Activated naive CD4-positive, alpha-beta T cell treated with anti-CD3 and anti-CD28 coated beads, Interleukin-2, amount 50 U/mL, for 72 hours (primary cell): ENCODE results near the gene MYO9A. TPM values are rescaled to one million over a fixed set of nuclear protein-coding genes. Genes with fewer than 3 reads are reported as not detected.

ENCODE experiments used
- ATAC-seq, 2 donors: fragments of 150-1000 bp; cut with Tn5 transposase; 2 replicates each; pipeline ENCODE4 v1.10.0; 2021; ENCODE audit warnings: mild to moderate bottlenecking in 2 of 2, moderate library complexity in 2 of 2
- DNase-seq, 2 donors: peaks; one replicate each; pipeline ENCODE4 v3.0.0; 2021 to 2022; ENCODE audit warnings: low spot score in 2 of 2
- H3K27ac Mint-ChIP-seq, 2 donors: one replicate each; pipeline ENCODE4 v1.8.0; 2022; ENCODE audit warnings: mild to moderate bottlenecking in 2 of 2, mixed read lengths in 2 of 2
- H3K36me3 Mint-ChIP-seq, 2 donors: one replicate each; pipeline ENCODE4 v1.8.0; 2022; ENCODE audit warnings: mixed read lengths in 2 of 2
- H3K9me3 Mint-ChIP-seq, 2 donors: one replicate each; pipeline ENCODE4 v1.8.0; 2022; ENCODE audit warnings: mixed read lengths in 2 of 2
- total RNA-seq, 2 donors: library from RNA; stranded (reverse); gene quantifications; one replicate each; pipeline ENCODE4 v1.2.3, GENCODE V29; 2022

Gene MYO9A
- total RNA-seq, 2 donors from 2014 or later: 13.1 to 20.9 TPM

- H3K9me3 Mint-ChIP-seq: no peaks in the 10 kb centered on the region
- DNase-seq: no peak
- no peaks in the 10 kb centered on the region for H3K36me3 Mint-ChIP-seq
These were observed 146.0 kb downstream of the MYO9A start for GRCh38 chr15:71971905-71972304.

DNA sequence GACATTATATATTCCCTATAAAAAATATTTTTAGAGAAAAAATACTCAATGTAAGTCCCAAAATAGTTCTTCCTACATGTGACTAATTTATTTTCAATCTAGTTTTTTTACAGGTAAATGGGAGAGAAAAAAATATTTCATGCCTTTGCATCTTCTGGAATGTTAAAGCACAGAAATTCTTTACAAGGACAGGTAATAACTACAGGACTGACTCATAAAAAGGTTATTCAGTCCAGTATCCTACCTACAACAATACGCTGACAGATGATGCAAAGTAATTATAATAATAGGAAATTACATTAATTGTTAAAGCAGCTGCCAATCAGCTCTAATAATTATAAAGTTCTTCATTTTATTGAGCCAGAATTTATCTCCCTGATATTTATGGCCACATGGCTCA lies 147.5 kb downstream of the MYO9A start:
- ATAC-seq (no peak), DNase-seq (no peak)
- no peaks in the 10 kb centered on the region for H3K36me3 Mint-ChIP-seq
- H3K27ac Mint-ChIP-seq: no peak overlapping the region
- no peaks in the 10 kb centered on the region for H3K9me3 Mint-ChIP-seq

More at GRCh38 chr15:71971905-71972304, 146.0 kb downstream of the MYO9A start:
- H3K27ac Mint-ChIP-seq: peak overlapping the region in 1 of 2 donors; percentile 3
- no peak for ATAC-seq

DNA sequence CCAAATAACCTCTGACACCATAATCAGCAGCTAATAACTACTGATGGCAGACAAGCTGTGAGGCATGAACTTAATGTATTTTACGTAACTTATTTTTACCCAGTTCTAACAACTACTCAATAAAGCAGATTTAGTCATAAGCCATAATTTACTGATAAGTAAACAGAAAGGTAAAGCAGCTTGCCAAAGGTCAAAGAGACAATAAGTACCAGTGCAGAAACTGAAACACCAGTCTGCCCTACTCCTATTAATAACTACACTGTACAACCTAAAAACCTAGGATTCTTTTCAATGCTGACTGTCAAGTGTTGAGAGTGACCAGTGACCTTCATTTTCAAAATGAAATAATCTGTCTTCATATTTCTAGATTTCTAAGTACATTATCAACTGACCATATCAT lies 155.4 kb downstream of the MYO9A start:
- ATAC-seq (no peak), DNase-seq (no peak)
- Mint-ChIP-seq H3K27ac (no peak overlapping the region), H3K9me3 (no peaks in the 10 kb centered on the region), H3K36me3 (no peaks in the 10 kb centered on the region)

DNA sequence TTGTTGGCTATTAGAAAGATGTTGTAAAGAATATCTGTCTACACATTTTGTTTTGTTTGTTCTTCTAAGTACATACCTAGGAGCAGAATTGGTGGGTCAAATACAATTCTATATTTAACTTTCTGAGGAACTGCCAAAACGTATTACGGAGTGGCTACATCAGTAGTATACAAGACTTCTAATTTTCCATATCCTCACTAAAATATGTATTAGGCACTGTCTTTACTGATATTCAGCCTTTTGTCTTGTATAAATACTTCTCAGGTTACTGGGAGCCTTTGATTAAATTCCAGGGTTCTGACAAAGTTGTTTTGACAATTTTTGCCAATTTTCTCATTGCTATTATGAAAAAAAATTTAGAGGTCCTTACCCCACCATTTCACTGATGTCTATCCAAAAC lies 160.9 kb downstream of the MYO9A start:
- Mint-ChIP-seq H3K36me3 (no peaks in the 10 kb centered on the region), H3K9me3 (no peaks in the 10 kb centered on the region), H3K27ac (no peak overlapping the region)
- DNase-seq (no peak), ATAC-seq (no peak)

GRCh38 chr15:71951134-71951533 lies 166.8 kb downstream of the MYO9A start:
- no peak for ATAC-seq

DNA sequence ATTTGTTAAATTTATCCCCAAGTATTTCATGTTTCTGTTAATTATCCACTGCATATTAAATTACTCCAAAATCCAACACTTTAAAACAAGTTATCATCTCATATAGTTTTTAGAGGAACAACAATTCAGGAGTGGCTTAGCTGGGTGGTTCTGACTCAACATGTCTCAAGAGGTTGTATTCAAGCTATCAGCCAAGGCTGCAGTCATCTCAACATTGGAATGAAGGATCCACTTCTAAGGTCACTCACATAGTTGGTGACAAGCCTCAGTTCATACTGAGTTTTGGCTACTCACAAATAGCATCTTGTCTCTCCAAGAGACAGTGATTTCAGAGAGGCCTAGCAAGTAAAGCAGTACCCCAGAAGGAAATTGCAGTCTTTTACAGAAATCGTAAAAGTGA lies 172.9 kb downstream of the MYO9A start:
- no peak for ATAC-seq
- Mint-ChIP-seq H3K9me3 (no peaks in the 10 kb centered on the region), H3K27ac (no peak overlapping the region), H3K36me3 (no peaks in the 10 kb centered on the region)
- no peak for DNase-seq

More at GRCh38 chr15:71951134-71951533, 166.8 kb downstream of the MYO9A start:
- H3K27ac Mint-ChIP-seq: no peak overlapping the region
- DNase-seq: no peak
- H3K36me3 Mint-ChIP-seq: no peaks in the 10 kb centered on the region
- H3K9me3 Mint-ChIP-seq: no peaks in the 10 kb centered on the region

DNA sequence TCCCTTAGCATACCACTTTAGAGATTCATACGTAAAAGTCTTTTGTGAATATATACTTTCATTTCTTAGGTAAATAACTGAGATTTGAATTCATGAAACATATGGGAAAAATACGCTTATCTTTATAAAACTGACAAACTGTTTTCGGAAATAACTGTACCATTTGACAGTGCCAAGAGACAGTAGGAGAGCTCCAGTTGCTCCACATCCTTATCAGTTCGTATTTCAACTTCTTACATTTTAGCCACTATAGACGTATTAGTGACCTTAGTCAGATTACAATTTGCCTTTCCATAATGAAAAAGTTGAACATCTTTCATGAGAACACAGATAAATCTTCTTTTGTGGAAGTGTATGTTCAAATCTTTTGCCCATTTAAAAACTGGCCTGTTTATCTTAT lies 174.1 kb downstream of the MYO9A start:
- no peaks in the 10 kb centered on the region for H3K9me3 Mint-ChIP-seq
- H3K36me3 Mint-ChIP-seq: no peaks in the 10 kb centered on the region
- DNase-seq: no peak
- no peak for ATAC-seq
- no peak overlapping the region for H3K27ac Mint-ChIP-seq

DNA sequence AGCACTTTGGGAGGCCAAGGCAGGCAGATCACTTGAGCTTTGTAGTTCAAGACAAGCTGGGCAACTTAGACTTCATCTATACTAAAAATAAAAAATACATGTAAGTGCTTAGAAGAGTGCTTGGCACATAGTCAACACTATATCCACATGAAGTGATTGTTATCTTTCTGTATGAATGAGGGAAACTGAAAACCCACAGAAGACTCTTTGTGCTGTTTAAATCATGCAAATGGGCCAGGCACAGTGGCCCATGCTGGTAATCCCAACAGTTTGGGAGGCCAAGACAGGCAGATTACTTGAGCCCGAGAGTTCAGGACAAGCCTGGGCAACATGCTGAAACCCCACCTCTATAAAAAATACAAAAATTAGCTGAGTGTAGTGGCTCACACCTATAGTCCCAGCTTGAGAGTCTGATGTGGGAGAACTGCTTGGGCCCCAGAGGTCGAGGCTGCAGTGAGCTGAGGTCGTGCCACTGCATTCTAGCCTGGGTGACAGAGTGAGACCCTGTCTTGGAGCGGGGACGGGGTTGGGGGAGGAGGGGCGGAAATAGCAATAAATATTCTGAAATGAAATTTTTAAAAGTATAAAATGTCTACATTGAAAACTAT lies 177.9 kb downstream of the MYO9A start:
- H3K9me3 Mint-ChIP-seq: peaks cover 0 to 4% of the 10 kb centered on the region in 2 donors
- ATAC-seq (no peak), DNase-seq (no peak)
- H3K27ac Mint-ChIP-seq: no peak overlapping the region
- peaks cover 3 to 15% of the 10 kb centered on the region in 2 donors for H3K36me3 Mint-ChIP-seq

DNA sequence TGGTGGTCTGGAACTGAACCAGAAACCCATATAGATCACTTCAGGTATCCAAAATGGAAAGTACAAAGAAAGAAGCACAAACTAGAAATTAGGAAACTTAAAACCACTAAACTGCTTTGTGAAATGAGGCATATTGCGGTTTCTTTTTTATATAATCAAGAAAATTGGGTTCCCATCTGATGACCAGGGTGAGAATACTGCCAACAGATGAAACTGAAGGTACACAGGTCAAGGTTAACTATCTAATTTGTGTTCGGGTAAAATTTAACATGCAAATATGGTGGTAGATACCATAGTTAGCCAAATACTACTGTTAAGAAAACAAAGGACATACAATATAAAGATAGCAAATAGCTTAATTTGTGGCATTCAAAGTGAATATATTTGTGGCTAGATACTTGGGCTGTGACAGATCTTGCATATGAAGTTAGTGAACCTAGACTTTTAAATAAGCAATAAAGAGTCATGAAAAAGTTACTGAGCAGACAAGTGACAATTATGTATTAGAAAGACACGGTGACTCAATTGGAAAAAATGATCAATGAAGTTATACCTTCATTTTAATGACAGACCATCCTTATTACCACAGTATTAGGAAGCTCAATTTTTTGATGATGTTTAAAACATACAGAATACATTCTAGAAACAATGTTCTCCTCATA lies 180.2 kb downstream of the MYO9A start:
- H3K27ac Mint-ChIP-seq: no peak overlapping the region
- peaks cover 0 to 4% of the 10 kb centered on the region in 2 donors for H3K9me3 Mint-ChIP-seq
- DNase-seq (no peak), ATAC-seq (no peak)
- H3K36me3 Mint-ChIP-seq: peaks cover 15 to 16% of the 10 kb centered on the region in 2 donors

- H3K9me3 Mint-ChIP-seq: peaks cover 4 to 12% of the 10 kb centered on the region in 2 donors
- H3K36me3 Mint-ChIP-seq: peaks cover 40 to 43% of the 10 kb centered on the region in 2 donors
- ATAC-seq: no peak
- no peak overlapping the region for H3K27ac Mint-ChIP-seq
- no peak for DNase-seq
These were observed 183.5 kb downstream of the MYO9A start for GRCh38 chr15:71934446-71934845.

DNA sequence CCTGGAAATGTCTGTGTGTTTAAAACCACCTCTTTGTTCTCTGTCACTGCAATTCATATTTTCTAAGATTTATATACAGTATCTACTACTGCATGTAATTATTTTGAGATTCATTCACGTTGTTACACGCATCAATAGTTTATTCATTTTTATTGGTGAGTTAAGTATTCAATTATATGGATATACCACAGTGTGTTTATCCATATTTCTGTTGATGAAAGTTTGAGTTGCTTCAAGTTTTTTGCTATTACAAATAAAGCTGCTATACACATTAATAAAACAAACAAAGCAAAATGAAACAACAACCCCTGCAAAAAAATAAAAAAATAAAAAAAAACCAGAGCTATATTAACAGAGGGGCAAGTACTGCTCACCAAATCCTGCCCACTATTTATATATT lies 185.3 kb downstream of the MYO9A start:
- Mint-ChIP-seq H3K27ac (no peak overlapping the region), H3K9me3 (peaks cover 4 to 12% of the 10 kb centered on the region in 2 donors), H3K36me3 (peaks cover 40 to 43% of the 10 kb centered on the region in 2 donors)
- DNase-seq: no peak
- no peak for ATAC-seq

- Mint-ChIP-seq H3K9me3 (peaks cover 4 to 12% of the 10 kb centered on the region in 2 donors), H3K27ac (no peak overlapping the region), H3K36me3 (peaks cover 35 to 43% of the 10 kb centered on the region in 2 donors)
- ATAC-seq (no peak), DNase-seq (no peak)
These were observed 186.7 kb downstream of the MYO9A start for GRCh38 chr15:71931261-71931660.

DNA sequence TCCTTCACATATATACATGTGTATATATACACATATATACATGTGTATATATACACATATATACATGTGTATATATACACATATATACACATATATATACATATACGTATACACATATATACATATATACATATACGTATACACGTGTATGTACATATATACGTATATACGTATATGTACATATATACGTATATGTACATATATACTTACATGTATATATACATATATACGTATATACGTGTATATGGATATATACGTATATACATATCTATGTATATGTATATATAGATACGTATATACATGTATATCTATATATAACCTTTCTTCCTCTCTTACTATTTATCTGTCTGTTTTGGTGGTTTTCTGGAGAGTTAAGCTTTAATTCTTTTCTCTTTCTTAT lies 192.8 kb downstream of the MYO9A start:
- ATAC-seq: no peak
- Mint-ChIP-seq H3K27ac (no peak overlapping the region), H3K9me3 (no peaks in the 10 kb centered on the region), H3K36me3 (peaks cover 5 to 6% of the 10 kb centered on the region in 2 donors)
- DNase-seq: no peak

GRCh38 chr15:71921191-71921590 lies 196.8 kb downstream of the MYO9A start:
- Mint-ChIP-seq H3K27ac (no peak overlapping the region), H3K36me3 (peaks cover 0 to 1% of the 10 kb centered on the region in 2 donors), H3K9me3 (no peaks in the 10 kb centered on the region)
- ATAC-seq (no peak), DNase-seq (no peak)

DNA sequence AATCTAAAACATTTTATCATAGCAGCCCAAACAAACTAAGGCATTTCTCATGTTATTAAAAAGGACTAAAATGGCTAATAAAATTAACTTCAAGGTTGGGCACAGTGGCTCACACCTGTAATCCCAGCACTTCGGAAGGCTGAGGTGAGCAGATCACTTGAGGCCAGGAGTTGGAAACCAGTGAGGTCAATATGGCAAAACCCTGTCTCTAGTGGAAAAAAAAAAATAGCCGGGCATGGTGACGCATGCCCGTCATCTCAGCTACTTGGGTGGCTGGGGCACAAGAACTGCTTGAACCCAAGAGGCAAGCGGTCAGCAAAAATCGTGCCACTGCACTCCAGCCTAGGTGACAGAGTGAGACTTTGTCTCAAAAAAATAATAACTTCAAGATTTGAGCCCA lies 197.4 kb downstream of the MYO9A start:
- DNase-seq (no peak), ATAC-seq (no peak)
- Mint-ChIP-seq H3K9me3 (no peaks in the 10 kb centered on the region), H3K27ac (no peak overlapping the region), H3K36me3 (peaks cover 0 to 8% of the 10 kb centered on the region in 2 donors)

- ATAC-seq (no peak), DNase-seq (no peak)
- no peaks in the 10 kb centered on the region for H3K9me3 Mint-ChIP-seq
- no peak overlapping the region for H3K27ac Mint-ChIP-seq
- H3K36me3 Mint-ChIP-seq: peaks cover 15 to 16% of the 10 kb centered on the region in 2 donors
These were observed 201.1 kb downstream of the MYO9A start for GRCh38 chr15:71916834-71917233.

- ATAC-seq: no peak
- Mint-ChIP-seq H3K27ac (no peak overlapping the region), H3K9me3 (no peaks in the 10 kb centered on the region), H3K36me3 (peaks cover 15 to 16% of the 10 kb centered on the region in 2 donors)
- no peak for DNase-seq
These were observed 203.9 kb downstream of the MYO9A start for GRCh38 chr15:71914092-71914491.

DNA sequence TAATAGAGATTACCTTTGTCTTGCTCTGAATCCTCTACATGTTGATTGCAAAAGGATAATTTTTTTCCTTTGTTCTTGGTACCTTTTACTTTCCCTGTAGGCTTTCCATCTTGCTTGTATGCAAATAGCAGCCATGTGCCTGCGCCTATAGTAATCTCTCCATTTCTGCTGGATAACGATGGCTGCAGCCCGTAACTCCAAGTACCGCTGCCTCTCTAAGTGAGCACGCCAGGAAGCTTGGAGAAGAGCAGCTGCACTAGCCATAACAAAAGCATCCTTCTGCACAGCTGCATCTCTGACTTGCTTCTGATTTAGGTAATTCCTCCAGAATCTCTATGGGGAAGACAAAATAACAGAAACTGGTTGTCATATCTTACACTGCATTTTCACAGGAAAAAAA lies 218.3 kb downstream of the MYO9A start:
- ATAC-seq (no peak), DNase-seq (no peak)
- H3K9me3 Mint-ChIP-seq: no peaks in the 10 kb centered on the region
- H3K36me3 Mint-ChIP-seq: peaks cover 0 to 11% of the 10 kb centered on the region in 2 donors
- no peak overlapping the region for H3K27ac Mint-ChIP-seq
